HG02840 (cell line): ENCODE data around the gene WNK2.

Experiments used
- ATAC-seq: cut with Tn5 transposase; IDR thresholded peaks from one replicate; pipeline ENCODE4 v1.9.1; 2021; ENCODE audit warnings: mild to moderate bottlenecking, moderate library complexity, moderate number of reproducible peaks; ENCODE audit not compliant: unreplicated experiment, low FRiP score

The WNK2 gene

DNA sequence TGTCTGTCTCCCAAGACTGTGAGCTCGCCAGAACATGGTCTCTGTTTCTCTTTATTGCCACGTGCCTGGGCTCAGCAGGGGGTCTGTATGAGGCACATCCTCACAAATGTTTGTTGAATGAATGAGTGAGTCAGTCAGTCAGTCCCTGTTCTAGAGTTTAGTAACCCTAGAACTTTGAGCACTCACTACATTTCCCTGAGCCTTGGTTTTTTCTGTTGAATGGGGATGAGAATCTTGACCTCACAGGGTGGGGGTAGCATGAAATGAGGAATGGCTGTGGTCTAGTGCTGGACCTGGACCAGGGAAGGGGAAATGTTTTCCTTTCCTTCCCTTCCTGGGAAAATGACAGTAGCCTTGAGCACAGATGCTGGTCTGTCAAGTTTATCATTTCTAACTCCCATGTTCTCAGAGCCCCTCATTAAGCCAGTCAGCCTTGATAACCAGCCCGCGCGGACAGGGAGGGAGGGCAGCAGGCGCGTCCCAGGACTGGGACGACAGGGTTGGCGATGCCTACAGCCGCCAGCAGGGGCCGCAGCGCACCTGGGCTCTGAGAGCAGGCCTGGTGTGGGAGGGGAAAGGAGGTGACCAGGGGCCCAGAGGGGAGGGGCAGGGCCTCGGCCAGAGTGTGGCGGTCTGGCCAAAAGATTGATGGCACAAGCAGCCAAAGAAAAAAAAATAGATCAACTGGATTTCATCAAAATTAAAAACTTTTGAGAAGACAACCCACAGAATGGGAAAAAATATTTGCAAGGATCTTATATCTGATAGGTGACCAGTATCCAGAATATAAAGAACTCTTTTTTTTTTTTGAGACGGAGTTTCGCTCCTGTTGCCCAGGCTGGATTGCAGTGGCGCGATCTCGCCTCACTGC lies 24.1 kb upstream of the WNK2 start:
- ATAC-seq: peak; percentile 64

DNA sequence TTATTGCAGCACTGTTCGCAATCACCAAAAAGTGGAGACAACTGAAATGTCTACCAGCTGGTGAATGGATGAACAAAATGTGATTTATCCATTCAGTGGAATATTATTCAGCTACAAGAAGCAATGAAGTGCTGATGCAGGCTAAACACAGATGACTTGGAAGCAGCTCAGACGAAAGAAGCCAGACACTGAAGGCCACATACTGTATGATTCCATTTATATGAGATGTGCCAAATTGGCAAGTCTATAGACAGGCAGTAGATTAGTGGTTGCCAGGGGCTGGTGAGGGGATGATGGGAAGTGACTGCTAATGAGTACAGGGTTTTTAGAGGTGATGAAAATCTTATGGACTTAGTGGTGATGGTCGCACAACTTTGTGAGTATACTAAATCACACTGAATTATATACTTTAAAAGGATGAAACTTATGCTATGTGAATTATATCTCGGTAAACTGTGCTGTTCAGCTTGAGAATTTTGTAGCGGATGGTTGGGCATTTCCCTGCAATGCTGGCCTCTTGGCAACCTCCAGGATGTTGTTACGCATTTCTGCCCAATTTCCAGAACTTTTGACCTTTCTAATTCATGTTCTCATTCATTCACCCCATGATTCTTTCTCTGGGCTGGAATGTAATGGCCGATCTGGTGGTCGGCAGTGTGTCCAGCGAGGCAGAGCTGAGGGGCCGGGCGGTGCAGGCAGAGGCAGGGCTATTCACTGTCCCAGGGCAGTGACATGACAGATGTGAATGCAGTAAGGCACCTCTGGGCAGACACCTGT lies 22.0 kb upstream of the WNK2 start:
- no peak for ATAC-seq

DNA sequence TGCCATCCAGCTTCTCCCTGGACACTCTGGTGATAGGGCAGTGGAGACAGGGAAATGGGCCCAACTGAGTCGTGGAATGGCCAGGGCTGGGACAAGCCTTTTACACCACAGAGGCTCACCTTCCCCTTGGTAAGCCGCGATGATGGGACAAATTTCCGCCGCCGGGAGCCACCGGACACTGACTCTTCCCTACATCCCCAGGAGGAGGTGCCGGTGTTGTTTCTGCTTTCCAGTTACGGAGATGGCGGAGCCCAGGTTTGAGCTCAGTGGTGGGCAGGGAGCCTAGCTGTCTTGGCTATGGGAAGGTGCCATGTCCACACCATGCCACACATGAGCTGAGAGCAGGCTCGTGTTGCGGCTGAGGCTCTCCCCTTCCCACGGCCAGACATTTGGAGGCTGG lies 19.9 kb upstream of the WNK2 start:
- ATAC-seq: no peak

DNA sequence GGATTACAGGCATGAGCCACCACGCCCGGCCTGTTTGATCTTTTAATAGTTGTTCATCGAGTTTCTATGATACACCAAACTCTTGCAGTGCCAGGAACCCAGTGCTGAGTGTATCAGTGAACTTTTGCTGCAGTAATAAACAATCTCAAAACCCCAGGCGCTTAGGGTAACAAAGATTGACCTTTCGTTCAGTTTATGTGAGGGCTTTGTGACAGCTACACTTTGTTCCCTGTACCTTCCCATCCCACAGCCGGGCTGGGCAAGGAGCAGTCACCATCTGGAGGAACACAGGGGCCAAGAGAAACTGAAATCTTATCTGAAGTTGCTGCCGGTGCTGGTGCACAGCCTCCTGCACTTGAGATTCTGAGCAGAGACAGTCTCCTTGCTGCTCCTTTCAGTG lies 17.2 kb upstream of the WNK2 start:
- ATAC-seq: no peak

DNA sequence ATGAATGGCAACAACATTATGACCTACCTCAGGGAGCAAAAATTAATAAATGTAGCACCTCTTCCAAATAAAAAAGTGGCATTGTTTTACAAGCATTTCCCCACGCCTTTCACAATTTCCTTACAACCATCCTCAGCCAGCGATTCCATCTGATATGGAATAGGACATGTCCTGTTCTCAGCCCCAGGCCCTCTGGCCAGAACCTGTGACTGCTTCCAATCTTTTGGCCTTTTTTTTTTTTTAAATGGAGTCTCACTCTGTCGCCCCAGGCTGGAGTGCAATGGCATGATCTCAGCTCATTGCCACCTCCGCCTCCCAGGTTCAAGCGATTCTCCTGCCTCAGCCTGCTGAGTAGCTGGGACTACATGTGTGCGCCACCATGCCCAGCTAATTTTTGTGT lies 16.8 kb upstream of the WNK2 start:
- ATAC-seq: no peak

DNA sequence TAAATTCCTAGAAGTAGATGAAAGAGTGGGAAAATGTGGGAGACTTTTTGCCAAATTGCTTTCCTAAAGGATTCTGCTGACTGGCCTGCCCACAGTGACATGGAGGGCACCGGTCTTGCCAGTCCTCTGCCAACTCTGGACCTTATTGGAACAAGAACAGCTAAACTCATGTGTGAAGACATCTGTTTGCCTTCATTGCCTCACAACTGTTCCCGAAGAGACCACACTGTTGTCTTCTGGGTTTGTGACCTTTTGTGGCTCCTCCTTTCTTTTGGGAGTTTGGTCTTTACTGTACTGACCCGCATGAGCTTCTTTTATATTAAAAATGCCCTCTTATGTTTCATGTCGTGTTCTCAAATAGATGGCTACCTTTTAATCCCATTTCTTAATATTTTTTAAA lies 16.1 kb upstream of the WNK2 start:
- no peak for ATAC-seq

DNA sequence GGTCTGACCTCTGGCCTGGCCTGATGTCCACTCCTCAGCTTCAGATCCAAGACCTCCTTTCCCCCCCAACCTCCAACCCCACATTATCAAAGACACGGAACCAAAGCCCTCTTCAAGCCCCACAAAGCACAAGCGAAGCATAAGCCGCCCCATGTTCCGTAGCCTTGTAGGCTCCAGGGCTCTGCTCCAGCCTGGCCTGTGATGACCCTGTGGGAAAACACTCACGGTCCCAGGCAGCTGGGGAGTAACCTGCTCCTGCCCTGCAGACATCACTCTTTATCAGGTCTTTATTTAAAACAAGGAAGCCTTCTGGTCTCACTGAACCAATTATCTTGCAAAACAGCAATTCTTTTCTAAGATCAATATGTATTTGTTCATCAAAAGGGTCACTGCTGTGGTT lies 15.4 kb upstream of the WNK2 start:
- no peak for ATAC-seq

DNA sequence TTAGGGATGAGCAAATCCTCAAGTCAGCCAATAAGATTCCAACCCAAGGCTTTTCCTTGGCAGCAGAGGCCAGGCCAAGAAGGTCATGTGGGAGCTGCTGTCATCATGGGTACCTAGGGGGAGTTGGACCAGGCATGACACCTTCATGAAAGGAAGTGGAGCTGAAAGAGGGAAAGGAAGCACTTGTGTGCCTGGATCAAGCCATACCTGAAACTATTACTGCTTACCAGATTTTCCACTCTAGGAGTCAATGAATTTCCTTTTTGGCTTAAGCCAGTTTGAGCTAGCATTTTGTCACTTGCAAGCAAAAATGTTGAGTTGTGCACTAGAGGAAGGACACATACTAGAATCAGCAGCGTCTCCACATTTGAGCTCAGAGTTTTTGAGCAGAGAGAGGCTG lies 14.5 kb upstream of the WNK2 start:
- no peak for ATAC-seq

DNA sequence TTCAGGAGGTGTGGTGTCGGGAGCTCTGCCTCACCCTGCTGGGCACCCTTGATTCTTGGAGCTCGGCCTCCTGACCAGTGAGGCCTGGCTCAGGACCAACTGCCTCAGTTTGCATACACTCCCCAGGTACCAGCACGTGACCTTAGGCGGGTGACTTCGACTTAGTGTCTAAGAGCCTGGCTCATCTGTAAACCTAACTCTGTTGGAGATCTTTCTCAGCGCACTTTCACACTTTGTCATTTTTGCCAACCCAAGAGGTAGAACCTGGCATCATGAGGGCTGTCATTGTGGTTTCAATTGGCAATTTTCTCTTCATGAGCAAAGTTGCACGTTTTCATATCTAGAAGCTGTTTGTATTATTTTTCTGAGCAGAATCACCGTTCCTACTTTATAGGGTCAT lies 13.4 kb upstream of the WNK2 start:
- ATAC-seq: no peak

DNA sequence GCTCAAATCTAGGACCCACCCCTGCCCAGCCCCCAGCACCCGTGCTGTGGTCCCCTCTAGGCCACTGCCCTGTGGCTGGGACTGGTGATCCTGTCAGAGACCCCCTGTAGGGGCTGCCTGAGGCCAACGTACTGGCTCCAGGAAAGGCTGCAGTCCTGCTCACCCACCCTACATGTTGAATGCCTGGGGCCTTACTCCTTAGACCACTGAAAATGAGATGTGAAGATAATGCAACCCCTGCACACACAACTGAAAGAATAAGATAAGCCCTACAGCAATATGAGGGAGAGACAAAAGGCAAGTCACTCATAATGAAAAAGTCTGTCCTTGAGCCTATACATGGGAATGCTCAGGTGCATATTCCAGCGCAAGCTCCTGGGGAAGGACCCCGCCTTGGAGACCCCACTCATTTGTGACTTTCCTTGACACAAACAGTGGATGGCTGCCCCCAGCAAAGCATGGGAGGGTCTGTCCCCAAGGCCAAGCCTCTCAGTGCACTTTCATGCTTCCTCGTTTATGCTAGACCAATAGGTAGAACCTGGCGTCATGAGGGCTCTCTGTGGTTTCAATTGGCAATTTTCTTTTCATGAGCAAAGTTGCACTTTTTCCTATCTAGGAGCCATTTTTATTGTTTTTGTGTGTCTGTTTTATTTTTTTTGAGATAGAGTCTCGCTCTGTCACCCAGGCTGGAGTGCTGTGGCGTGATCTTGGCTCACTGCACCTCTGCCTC lies 12.5 kb upstream of the WNK2 start:
- ATAC-seq: no peak

DNA sequence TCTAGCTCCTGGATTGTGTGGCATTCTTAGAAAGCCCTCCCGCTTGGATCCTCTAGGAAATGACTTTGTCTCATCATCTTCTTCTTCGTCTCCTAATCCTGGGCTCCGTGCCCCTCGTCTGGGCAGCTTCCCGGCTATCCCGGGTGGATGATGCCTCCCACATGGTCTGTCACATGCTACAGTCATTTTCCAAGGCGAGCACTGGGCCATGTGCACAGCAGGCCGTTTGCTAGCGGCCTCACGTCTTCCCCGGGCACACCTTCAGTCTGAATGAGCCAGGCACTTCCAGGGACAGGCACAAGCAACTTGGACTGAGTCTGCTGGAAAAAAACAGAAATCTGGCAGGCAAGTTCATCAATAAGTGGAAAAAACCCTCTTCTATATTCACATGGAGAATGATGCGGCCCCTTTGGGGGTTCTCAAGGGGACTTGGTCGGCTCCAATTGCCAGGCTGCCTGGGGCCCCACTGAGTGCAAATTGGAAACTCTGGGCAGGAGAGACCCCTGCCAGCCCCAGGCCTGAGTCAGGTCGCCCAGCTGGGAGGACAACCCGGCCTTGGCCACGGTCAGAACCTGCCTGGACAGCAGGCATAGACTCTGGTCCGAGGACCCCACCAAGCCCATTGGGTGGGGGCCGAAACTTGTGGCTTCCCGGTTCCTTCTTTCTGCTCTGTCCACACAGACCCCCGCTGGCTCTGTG lies 11.1 kb upstream of the WNK2 start:
- ATAC-seq: no peak

DNA sequence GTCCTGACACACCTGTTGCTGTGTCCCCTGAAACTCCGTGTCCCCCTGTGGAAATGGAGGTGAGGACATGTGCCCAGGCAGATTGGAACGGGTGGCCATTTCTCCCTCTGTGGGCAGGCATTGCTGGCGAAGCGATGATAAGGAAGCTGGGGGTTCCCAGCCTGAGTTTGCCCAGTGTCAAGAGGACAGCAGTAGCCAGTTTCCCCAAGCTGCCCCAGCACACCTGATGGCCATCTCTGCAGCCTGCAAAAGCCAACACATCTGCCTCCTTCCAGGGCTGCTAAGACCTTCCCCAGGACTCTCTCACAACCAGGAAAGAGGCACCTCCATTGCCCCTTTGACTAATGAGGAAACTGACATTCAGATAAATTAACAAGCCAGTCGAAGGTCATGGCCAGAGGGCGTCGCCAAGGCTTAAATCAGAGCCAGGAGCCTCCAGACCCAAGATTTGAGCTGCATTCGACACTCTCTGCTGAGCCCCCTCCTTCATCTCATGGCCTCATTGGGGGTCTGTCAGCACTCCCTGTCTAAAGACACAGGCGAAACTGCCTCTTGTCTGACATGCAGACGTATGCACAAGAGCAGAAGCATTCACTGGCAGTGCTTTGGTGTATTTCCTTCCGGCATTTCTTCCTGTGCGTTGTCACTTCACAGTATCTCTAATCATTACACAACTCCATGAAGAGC lies 10.4 kb upstream of the WNK2 start:
- no peak for ATAC-seq

DNA sequence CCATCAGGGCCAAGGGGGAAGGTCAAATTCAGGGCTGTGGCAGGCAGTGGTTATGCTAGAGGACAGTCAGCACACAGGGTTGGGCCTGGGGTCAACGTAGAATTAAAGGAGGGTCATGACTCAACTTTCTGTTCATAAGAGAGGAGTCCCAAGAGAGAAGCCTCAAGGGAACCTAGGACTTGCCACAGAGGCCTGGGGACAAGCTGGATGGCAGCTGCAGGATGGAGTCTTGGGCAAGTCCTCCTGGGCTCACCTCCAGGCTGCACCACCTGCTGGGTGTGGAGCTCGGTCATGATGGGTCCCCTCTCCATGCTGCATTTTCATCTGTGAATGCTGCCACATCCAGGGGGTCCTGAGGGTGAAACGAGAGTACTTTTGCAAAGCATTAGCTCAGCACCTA lies 9.0 kb upstream of the WNK2 start:
- ATAC-seq: no peak

DNA sequence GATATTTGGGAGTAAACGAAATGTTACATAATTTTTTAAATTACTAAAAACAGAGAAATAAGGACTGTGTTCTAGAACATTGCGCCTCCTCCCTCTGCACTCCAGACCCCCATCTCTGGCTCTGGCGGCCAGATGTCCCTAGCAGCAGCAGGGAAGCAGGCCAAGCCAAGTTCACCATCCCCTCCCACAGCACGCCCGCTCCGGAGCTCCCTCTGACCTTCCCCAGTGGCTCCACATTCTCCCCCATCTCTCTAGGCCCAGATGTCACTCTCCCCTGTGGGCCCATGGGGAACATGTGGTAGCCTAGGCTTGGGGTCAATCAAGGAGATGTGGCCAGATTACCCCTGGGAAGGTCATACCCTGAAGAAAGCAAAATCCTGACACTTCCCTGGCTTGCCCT lies 6.3 kb upstream of the WNK2 start:
- no peak for ATAC-seq

DNA sequence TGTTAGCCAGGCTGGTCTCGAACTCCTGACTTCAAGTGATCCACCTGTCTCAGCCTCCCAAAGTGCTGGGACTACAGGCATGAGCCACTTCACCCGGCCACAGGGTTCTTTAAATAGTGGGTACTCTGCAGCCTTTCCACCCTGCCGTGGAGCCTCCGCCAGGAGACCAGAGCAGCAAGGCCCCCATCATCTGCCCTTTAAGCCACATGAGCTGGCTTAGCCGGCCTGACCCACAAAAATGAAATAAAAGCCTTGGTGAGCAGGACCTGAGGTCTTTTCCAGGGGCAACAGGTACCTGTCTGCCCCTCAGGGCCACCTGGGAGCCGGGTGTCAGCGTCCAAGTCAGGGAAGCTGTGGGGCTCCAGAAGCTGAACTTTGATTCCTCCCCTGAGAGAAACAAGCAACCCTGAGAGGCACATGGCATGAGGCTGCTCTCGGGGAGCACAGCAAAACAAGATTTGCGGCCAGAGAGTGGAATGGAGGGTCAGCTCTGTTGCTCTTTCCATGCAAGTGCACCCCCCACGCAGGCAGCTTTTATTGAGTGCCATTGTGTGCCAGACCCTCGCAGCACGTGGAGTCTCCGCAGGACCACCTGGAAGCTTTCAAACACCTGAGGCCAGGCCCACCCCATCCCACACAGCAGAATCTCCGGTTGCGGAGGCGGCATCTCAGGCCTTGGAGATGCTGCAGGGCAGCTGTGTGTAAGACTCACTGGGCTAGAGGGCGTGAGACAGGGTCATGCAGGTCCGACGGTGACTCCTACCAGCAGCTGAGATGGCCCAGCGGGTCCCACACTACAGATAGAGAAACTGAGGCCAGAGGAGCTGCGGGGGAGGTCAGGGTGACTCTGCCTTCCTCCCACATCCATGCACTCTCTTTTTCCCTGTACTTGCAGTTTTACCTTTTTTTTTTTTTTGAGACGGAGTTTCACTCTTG lies 4.8 kb upstream of the WNK2 start:
- ATAC-seq: no peak

DNA sequence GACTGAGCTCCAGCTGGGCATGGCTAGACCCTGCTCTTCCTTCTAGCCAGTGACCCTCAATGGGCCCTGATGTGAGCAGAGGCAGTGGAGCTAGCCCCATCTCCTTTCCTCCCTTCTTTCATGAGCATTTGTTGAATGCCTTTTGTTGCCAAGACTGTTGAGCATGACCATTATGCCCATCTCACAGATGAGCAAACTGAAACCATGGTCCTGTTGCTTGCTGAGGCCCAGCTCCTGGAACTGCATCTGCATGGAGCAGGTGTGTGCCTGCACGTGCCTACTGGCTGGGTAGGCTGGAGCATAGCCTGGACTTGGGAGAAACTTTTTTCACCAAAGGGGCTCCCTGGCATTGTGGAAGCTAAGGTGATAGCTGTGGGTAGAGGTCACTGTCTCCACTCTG lies 3.0 kb upstream of the WNK2 start:
- no peak for ATAC-seq

DNA sequence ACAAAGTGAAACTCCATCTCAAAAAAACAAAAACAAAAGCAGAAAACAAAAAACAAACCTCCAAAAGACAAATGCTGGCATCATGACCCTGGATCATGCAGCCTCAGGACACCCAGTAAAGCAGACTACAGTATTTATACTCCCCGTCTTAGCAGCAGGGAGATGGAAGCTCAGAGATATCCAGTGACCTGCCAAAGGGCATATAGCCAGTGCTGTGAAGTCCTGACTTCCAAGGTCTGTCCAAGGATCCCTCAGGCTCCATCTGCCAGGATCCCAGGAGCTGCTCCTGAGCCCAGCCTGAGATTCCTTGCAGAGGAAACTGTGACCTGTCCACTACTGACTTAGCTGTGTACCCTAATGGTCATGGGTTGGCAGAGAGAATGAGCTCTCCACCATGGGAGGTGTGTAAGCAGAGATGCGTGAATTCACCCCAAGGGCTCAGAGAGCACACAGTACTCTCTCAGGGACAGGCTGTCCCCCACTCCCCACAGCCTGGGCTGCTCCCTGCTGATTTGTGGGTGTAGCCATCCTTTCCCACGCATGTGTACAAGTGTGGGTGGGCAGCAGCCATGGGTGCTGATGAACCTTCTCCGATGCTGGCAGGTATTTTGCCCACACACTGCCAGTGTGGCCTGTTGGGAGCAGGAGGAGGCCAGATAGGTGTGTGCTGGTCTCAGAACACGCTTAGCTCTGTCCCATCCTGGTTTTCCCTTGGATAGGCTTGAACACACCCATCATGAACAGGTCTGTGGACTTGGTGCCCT lies 2.1 kb upstream of the WNK2 start:
- ATAC-seq: no peak

DNA sequence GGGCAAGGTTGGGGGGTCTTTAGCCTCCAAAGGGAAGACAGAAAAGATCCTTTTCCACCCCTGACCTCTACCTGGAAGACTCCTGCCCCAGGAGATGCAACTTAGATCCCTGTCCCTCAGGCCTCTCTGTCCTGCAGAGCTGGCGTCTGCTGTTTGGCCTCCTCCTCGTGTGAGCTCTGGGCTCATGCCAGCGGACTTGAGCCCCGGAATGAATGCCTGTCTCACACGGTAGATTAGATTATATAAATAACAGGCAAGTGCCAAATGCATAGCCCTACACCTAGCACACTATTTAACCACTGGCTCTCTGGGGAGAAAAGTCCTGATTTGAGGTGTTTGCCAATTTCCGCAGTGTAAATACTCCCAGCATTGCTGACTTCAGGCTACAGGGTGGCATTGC lies 1.4 kb upstream of the WNK2 start:
- ATAC-seq: no peak
